ENCODE measurements around the gene SAXO1.

The SAXO1 gene, protein sequence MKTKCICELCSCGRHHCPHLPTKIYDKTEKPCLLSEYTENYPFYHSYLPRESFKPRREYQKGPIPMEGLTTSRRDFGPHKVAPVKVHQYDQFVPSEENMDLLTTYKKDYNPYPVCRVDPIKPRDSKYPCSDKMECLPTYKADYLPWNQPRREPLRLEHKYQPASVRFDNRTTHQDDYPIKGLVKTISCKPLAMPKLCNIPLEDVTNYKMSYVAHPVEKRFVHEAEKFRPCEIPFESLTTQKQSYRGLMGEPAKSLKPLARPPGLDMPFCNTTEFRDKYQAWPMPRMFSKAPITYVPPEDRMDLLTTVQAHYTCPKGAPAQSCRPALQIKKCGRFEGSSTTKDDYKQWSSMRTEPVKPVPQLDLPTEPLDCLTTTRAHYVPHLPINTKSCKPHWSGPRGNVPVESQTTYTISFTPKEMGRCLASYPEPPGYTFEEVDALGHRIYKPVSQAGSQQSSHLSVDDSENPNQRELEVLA

GRCh38 chr9:19033015-19033414 is at the start of gene SAXO1:
Gene SAXO1, minus strand, starts transcription at chr9:19033209. Its CDS starts 301 bp downstream, at chr9:19032908.
- DNase-seq (ENCODE audit: low read depth, low spot score), result no peak
- H3K4me3 ChIP-seq (ENCODE audit: low read depth, low read length), result no peak within 1 kb of the TSS
- no peak for TF ChIP-seq CTCF (IDR thresholded peaks at IDR 0.05; ENCODE audit: low read depth, low read length)
- in situ Hi-C loops (cut with HindIII; ENCODE audit: low sequenced_read_pairs), result no loop called here

DNA sequence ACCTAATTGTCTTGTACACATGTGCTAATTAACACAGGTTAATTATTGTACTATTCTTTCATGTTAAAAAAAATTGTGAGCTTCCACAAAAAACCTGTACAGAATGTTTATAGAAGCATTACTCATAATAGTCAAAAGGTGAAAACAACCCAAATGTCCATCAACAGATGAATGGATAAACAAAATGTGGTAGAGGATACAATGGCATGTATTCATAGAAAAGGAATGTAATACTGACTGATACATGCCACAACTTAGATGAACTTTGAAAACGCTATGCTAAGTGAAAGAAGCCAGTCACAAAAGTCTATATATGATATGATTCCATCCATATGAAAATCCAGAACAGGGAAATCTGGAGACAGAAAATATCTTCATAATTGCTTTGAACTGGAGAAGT is 41.8 kb upstream of the SAXO1 start:
- H3K4me3 ChIP-seq (ENCODE audit: low read depth, low read length), result no peak overlapping the region
- TF ChIP-seq CTCF (IDR thresholded peaks at IDR 0.05; ENCODE audit: low read depth, low read length), result no peak
- in situ Hi-C loops (cut with HindIII; ENCODE audit: low sequenced_read_pairs), result no loop called here
- no peak for DNase-seq (ENCODE audit: low read depth, low spot score)

GRCh38 chr9:19074229-19074628 is 41.2 kb upstream of the SAXO1 start:
- in situ Hi-C loops (cut with HindIII; ENCODE audit: low sequenced_read_pairs), result no loop called here
- no peak overlapping the region for H3K4me3 ChIP-seq (ENCODE audit: low read depth, low read length)
- no peak for TF ChIP-seq CTCF (IDR thresholded peaks at IDR 0.05; ENCODE audit: low read depth, low read length)
- no peak for DNase-seq (ENCODE audit: low read depth, low spot score)

GRCh38 chr9:19057033-19057432 is 24.0 kb upstream of the SAXO1 start:
- in situ Hi-C loops (cut with HindIII; ENCODE audit: low sequenced_read_pairs), result no loop called here
- no peak overlapping the region for H3K4me3 ChIP-seq (ENCODE audit: low read depth, low read length)
- TF ChIP-seq CTCF (IDR thresholded peaks at IDR 0.05; ENCODE audit: low read depth, low read length), result no peak
- DNase-seq (ENCODE audit: low read depth, low spot score), result no peak

DNA sequence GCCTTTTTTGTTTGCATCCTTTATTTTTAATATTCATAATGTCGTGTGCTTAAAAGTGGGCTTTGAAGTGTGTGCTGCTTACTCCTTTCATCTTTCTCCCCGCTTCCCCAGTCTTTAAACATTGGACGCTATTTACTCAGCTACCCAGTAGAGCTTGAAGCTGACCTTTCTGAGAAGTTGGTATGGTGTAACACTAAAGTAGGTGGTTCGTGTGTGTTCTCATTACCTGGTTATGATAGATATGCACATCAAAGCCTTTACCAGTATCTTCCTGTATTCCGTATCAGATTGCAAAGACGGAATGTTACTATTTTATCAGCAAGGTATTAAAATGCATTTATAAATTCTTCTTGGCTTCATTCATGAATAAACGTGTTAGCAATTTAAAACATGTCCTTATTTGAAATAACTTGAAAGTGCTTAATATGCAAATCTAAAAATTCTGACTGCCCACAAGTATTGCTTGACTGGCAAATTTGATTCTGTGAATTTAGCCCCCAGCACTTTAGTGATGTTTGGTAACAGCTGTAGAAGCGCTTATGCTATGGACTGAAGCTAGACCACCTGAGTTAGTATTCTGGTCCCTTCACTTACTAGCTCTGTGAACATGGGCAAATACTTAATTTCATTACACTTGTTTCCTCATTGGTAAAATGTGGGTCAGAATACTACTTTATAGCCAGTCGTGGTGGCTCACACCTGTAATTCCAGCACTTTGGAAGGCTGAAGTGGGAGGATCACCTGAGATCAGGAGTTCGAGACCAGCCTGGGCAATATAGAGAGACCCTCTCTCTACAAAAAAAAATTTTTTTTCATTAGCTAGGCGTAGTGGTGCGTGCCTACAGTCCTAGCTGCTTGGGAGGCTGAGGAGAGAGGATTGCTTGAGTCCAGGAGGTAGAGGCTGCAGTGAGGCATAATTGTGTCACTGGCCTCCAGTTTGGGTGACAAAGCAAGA is 17.9 kb upstream of the SAXO1 start:
- in situ Hi-C loops (cut with HindIII; ENCODE audit: low sequenced_read_pairs), result no loop called here
- peak; percentile 14 for DNase-seq (ENCODE audit: low read depth, low spot score)
- H3K4me3 ChIP-seq (ENCODE audit: low read depth, low read length), result peak overlapping the region; percentile 71
- TF ChIP-seq CTCF (IDR thresholded peaks at IDR 0.05; ENCODE audit: low read depth, low read length), result no peak

DNA sequence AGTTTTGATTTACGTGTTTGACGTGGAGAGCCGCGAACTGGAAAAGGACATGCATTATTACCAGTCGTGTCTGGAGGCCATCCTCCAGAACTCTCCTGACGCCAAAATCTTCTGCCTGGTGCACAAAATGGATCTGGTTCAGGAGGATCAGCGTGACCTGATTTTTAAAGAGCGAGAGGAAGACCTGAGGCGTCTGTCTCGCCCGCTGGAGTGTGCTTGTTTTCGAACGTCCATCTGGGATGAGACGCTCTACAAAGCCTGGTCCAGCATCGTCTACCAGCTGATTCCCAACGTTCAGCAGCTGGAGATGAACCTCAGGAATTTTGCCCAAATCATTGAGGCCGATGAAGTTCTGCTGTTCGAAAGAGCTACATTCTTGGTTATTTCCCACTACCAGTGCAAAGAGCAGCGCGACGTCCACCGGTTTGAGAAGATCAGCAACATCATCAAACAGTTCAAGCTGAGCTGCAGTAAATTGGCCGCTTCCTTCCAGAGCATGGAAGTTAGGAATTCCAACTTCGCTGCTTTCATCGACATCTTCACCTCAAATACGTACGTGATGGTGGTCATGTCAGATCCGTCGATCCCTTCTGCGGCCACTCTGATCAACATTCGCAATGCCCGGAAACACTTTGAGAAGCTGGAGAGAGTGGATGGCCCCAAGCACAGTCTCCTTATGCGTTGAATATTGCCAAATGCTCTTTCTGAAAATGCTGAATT is 17.1 kb upstream of the SAXO1 start:
- in situ Hi-C loops (cut with HindIII; ENCODE audit: low sequenced_read_pairs), result no loop called here
- peak overlapping the region; percentile 71 for H3K4me3 ChIP-seq (ENCODE audit: low read depth, low read length)
- peak; percentile 39 for DNase-seq (ENCODE audit: low read depth, low spot score)
- TF ChIP-seq CTCF (IDR thresholded peaks at IDR 0.05; ENCODE audit: low read depth, low read length), result no peak

Data from astrocyte of the spinal cord (primary cell).